Adrenal gland (tissue), 5 donors: ENCODE measurements around the gene NCKIPSD.

Experiments used
- CTCF ChIP-seq, 6 experiments: fragments of 450-650 bp in 4 of 6; fragments of 200-600 bp in 2 of 6; sonication (generic) in 1 of 6; IDR thresholded peaks; 1 replicate in 5 of 6; 2 replicates in 1 of 6; pipeline versions ENCODE4 v1.5.1 to v1.8.0; 2016 to 2021; ENCODE audit warnings: antibody characterized with exemption in 6 of 6, mild to moderate bottlenecking in 2 of 6, moderate library complexity in 1 of 6
- POLR2A ChIP-seq, 2 donors: fragments of 450-650 bp; IDR thresholded peaks; one replicate each; pipeline ENCODE4 v1.6.1; 2017; ENCODE audit warnings: antibody characterized with exemption in 2 of 2, mild to moderate bottlenecking in 2 of 2, moderate library complexity in 1 of 2
- donor health status: DM: no; HTN: no; CAD: no.

- TF ChIP-seq CTCF (IDR thresholded peaks at IDR 0.05) (no peak), POLR2A (IDR thresholded peaks at IDR 0.05) (no peak)
Measured at GRCh38 chr3:48689384-48689783, 3.7 kb upstream of the NCKIPSD start.
